ENCODE data around the gene UBQLN1.
"Not testable (repeated sequence)": the region's sequence is repeated elsewhere in the genome, so short reads cannot be mapped to it uniquely, and the experiment has no call there.

The UBQLN1 gene

GRCh38 chr9:83613298-83613697 is 94.5 kb downstream of the UBQLN1 start:
- H3K4me3 Mint-ChIP-seq; H3K4me1 Mint-ChIP-seq (ENCODE audit: low read depth); intact Hi-C loops (cut with micrococcal nuclease); H3K36me3 Mint-ChIP-seq (ENCODE audit: low read depth); H3K27ac Mint-ChIP-seq: not testable (repeated sequence)
- Mint-ChIP-seq H3K27me3 (peaks cover 17% of the 10 kb centered on the region), H3K9me3 (peaks cover 12% of the 10 kb centered on the region)

Data from dendritic cell treated with granulocyte-macrophage colony-stimulating factor and Interleukin-4, amounts not matched to agents 40 ng/mL and 50 ng/mL, for 4 days (primary cell).